Activated gamma-delta T cell treated with Interleukin-2 at 50 U/mL for 16 hours (primary cell): ENCODE results near the gene SLC6A9.

Experiments used
- DNase-seq: peaks from one replicate; pipeline ENCODE4 v3.0.0-alpha.2; 2020

SLC6A9 gene

GRCh38 chr1:44025816-44026215, 5.4 kb downstream of the SLC6A9 start:
- no peak for DNase-seq

DNA sequence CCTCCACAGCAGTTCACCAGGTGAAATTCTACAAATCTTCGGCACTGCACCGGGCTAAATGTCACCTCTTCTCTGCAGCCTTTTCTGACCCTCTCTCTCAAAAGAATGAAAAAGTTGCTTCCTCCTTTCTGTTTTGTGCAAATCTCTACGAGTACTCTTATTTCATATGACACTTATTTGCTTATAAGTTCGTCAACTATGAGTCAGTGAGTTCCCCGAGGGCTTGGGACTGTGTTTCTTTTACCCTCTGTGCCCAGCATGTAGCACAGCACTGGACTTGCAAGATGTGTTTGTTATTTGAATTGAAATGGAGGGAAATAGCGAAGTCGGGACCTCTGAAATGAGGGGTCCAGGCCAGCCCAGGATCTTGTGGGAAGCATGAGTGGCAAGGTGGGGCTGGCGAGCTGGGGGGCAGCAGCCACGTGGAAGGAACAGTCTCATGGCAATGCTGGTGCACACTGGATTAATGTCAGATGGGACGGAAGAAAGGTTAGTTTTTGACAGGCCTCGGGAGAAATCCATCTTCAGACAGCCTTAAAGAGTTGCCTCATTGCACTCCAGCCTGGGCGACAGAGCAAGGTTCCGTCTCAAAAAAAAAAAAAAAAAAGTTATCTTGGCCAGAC, 6.2 kb downstream of the SLC6A9 start:
- DNase-seq: no peak

DNA sequence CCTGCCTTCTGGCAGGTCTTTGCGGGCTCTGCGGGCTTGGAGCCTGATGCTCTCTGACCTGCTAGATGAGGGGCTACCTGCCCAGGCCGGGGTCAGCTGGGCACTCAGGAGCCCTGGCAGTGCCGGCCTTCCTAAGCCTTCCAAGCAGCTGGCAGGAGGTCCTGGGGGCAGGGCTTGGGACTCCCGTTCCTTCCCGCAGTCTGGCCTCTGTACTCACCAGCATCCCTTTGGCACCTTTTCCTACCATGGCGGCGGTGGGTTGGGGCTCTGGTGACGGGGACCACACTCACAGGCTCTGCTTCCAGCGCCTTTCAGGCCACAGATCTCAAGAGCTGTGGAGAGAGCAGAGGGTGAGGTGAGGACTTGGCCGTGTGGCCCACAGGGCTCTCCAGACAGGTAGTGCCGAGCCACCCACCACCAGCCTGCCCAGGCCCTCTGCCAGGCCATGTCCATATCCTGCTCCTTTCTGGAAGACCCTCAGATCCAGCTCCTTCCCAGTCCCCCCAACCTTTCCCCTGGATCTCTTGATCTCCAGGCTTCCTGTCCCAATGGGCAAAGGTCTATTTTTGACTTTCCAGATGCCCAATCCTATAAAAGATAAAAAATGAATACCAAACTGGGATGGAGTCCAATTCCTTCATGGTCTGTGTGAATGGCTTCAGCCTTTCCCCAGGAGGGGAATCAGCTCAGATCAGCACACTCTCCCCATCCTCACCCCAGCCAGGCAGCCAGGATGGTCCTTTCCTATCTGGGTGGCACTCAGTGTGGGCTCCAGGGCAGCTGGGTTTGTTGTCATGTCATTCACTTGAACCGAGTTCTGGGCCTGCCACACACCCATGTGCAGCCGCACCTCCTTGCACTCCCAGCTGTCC, 7.0 kb downstream of the SLC6A9 start:
- DNase-seq: no peak

GRCh38 chr1:44021581-44022321, 9.5 kb downstream of the SLC6A9 start:
- DNase-seq: no peak

DNA sequence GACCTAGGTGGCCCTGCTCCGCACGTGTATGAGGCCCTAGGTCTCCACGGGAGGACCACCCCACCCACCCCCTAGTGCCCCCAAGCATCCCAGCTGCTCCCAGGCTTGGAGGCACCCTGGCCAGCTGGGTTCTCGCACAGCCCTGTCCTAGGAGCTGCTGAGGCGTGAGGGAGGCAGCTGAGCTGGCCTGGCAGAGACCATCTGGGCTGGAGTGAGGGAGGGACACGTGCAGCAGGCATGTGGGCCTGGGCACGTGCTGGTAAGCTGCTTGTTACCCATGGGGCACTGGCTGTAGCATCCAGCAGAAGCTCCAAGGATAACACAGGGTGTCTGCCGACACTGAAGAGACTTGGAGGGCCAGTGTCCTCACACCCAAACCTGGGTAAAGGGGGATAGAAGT, 10.1 kb downstream of the SLC6A9 start:
- no peak for DNase-seq

GRCh38 chr1:44020464-44020863, 10.8 kb downstream of the SLC6A9 start:
- no peak for DNase-seq

GRCh38 chr1:44019466-44019948, 11.8 kb downstream of the SLC6A9 start:
- no peak for DNase-seq

GRCh38 chr1:44016890-44017400, 14.3 kb downstream of the SLC6A9 start:
- DNase-seq: no peak

DNA sequence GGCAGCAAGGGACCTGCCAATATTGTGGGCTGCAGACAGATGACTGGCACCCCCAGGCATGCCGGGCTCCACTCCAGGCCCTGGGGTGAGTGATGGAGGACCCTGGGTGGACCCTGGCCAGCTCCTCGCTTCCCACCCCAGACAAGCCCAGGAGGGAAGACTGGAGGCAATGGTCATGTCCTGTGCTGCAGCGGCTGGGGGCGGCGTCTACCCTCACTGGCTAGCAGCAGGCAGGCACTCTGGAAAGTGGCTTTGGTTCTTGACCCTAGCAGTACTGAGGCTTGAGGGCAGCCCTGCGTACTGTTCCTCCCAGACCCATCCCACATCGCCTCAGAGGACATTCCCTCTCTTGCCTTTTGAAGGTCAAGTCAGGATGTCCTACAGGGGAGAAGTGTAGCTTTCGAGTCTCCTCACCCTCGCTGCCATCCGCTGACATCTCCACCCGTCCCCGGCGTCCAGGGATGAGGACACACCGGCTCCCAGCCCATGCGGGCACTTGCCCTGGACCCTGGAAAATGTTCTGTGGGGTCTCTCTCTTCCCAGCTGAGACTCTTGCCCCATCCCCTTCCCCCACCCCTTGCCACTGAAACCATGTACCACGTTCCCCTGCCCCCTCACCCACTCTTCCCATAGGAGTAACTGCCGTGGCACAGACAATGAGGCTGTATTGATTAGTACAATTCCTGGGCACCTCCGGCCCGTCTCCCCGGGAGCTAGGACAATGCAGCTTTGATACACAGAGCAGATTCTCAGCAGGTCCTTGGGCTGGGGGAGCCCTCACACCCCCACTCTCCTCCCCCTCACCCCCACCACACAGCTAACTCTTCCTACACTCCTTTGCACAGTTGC, 15.0 kb downstream of the SLC6A9 start:
- DNase-seq: no peak

- DNase-seq: no peak
Measured at GRCh38 chr1:44015206-44015605, 16.1 kb downstream of the SLC6A9 start.

GRCh38 chr1:44014365-44015104, 16.7 kb downstream of the SLC6A9 start:
- DNase-seq: no peak

DNA sequence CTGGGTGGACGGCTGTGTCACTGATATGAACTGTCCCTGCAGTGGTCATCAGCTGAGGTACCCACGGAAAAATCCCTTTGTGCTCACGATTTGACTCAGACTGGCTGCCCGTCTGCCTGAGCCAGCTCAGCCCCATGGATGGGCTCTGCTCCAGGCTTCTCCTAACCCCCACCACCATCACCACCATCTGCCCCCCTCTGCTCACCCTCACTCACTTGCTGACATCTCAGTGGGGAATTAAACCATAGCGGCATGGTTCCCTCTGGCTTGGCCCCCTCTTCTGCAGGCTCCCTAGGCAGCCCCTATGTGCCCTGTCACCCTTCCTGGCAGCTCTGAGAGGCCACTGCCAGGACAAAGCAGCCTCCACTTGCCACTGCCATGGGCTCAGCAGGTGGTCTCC, 17.3 kb downstream of the SLC6A9 start:
- no peak for DNase-seq

DNA sequence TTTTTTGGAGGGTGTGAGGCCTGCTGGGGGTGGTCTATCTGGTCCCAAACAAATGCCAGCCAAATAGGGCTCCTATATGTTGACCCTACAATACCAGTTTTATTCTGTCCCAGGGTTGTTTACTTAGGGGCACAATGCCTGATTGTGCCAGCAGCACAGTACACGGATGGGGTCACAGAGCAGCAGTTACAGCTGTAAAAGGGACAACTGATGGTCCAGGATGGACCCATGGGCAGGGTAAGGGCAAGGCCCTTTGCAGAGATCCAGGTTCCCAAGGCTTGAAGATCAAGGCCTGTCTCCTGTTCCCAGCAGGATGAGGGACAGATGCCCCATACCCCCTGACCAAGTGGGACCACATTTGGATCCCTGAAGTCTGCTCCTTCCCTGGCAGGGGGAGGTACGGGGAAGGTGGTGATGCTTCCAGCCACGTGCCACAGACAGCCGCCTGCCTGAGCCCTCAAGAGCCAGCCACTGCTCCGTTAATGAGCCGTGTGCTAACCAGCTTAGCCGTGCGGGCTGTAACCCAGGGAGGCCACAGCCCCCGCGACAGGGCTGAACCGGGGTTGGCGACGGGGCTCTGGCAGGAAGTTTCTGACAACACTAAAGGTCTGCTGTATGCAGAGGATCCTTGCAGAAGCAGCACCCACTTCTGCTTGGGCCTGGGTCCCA, 18.2 kb downstream of the SLC6A9 start:
- no peak for DNase-seq

DNA sequence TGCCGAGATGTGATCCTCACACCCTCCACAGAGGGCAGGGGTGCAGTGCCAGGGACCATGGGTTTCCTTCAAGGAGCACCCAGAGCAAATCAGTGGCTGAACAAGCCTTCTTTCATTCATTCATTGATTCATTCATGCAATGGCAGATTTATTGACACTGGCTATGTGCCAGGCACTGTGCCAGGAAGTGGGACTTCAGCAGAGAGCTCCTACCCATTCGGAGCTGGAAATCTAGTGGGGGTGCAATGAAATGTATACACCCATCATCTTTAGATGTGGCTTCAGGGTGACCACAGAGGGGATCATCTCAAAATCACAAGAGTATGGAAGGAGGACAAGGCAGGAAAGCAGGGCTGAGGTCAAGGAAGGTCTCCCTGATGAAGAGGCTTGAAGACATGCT, 18.9 kb downstream of the SLC6A9 start:
- no peak for DNase-seq

- DNase-seq: no peak
Measured at GRCh38 chr1:44010935-44011471, 20.3 kb downstream of the SLC6A9 start.

- DNase-seq: no peak
Measured at GRCh38 chr1:44008259-44008658, 23.0 kb downstream of the SLC6A9 start.

DNA sequence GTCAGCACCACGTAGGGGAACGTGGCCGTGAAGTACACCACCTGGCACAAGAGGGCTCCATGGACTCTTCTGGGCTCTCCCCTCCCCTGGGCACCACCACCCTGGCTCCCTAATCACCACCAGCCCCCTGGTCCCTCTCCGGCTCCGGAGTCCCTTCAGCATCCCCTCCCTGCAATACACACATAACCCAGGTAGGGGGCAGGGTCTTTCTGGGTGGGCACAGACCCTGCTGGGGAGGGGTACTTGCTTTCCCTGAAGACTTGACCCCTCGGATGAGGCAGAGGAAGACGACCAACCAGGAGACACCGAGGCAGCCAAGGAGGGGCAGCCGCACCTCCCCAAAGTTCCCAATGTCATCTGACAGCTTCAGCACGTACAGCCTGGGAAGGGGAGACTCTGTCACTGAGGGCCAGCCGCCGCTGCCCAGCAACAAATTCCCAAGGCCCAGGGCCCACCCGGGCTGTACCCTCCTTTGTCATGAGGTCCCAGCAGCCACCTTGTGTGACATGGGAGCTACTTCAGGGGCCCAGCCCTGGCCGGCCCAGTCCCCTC, 28.6 kb downstream of the SLC6A9 start:
- no peak for DNase-seq

- DNase-seq: no peak
Measured at GRCh38 chr1:44002165-44002564, 29.1 kb downstream of the SLC6A9 start.

- no peak for DNase-seq
Measured at GRCh38 chr1:44000122-44000665, 31.1 kb downstream of the SLC6A9 start.

GRCh38 chr1:43999455-43999854, 31.8 kb downstream of the SLC6A9 start:
- DNase-seq: no peak
